Measurements from ENCODE around the gene PAPLN. TPM values are rescaled to one million over a fixed set of nuclear protein-coding genes. Genes with fewer than 3 reads are reported as not detected.

PAPLN gene
- total and polyA plus RNA-seq, 2 of the 8 experiments (the other 6 are each of a cell fraction or from before 2014, with no cell fraction given) = 14.8 to 25.6 TPM

DNA sequence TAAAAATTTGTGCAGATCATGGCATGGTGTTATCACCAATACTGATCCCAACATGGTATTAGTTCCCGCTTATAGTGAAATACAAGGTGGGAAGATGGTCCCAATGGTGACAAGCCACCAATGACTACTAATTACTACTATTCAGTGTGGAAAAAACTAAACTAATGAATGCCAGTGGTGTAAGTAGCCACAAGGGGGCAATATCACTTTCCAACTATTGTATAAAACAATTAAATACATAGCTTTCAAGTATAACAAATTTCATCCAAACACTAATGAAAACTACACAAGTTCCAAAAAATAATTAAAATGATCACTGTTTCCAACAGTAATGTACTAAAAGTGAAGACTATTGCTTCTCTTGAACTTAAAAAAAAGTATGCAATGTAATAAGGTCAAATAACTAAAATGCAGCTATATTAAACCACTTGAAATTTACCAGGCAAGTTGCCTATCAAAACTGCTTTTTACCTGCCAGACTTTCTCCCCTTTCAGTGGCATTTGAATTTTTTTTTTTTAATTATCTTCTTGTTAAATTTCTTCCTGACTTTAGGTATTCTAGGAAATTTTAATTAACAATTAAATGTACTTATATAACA lies 58.0 kb downstream of the PAPLN start (continued):
- TF ChIP-seq, protein P1, sequence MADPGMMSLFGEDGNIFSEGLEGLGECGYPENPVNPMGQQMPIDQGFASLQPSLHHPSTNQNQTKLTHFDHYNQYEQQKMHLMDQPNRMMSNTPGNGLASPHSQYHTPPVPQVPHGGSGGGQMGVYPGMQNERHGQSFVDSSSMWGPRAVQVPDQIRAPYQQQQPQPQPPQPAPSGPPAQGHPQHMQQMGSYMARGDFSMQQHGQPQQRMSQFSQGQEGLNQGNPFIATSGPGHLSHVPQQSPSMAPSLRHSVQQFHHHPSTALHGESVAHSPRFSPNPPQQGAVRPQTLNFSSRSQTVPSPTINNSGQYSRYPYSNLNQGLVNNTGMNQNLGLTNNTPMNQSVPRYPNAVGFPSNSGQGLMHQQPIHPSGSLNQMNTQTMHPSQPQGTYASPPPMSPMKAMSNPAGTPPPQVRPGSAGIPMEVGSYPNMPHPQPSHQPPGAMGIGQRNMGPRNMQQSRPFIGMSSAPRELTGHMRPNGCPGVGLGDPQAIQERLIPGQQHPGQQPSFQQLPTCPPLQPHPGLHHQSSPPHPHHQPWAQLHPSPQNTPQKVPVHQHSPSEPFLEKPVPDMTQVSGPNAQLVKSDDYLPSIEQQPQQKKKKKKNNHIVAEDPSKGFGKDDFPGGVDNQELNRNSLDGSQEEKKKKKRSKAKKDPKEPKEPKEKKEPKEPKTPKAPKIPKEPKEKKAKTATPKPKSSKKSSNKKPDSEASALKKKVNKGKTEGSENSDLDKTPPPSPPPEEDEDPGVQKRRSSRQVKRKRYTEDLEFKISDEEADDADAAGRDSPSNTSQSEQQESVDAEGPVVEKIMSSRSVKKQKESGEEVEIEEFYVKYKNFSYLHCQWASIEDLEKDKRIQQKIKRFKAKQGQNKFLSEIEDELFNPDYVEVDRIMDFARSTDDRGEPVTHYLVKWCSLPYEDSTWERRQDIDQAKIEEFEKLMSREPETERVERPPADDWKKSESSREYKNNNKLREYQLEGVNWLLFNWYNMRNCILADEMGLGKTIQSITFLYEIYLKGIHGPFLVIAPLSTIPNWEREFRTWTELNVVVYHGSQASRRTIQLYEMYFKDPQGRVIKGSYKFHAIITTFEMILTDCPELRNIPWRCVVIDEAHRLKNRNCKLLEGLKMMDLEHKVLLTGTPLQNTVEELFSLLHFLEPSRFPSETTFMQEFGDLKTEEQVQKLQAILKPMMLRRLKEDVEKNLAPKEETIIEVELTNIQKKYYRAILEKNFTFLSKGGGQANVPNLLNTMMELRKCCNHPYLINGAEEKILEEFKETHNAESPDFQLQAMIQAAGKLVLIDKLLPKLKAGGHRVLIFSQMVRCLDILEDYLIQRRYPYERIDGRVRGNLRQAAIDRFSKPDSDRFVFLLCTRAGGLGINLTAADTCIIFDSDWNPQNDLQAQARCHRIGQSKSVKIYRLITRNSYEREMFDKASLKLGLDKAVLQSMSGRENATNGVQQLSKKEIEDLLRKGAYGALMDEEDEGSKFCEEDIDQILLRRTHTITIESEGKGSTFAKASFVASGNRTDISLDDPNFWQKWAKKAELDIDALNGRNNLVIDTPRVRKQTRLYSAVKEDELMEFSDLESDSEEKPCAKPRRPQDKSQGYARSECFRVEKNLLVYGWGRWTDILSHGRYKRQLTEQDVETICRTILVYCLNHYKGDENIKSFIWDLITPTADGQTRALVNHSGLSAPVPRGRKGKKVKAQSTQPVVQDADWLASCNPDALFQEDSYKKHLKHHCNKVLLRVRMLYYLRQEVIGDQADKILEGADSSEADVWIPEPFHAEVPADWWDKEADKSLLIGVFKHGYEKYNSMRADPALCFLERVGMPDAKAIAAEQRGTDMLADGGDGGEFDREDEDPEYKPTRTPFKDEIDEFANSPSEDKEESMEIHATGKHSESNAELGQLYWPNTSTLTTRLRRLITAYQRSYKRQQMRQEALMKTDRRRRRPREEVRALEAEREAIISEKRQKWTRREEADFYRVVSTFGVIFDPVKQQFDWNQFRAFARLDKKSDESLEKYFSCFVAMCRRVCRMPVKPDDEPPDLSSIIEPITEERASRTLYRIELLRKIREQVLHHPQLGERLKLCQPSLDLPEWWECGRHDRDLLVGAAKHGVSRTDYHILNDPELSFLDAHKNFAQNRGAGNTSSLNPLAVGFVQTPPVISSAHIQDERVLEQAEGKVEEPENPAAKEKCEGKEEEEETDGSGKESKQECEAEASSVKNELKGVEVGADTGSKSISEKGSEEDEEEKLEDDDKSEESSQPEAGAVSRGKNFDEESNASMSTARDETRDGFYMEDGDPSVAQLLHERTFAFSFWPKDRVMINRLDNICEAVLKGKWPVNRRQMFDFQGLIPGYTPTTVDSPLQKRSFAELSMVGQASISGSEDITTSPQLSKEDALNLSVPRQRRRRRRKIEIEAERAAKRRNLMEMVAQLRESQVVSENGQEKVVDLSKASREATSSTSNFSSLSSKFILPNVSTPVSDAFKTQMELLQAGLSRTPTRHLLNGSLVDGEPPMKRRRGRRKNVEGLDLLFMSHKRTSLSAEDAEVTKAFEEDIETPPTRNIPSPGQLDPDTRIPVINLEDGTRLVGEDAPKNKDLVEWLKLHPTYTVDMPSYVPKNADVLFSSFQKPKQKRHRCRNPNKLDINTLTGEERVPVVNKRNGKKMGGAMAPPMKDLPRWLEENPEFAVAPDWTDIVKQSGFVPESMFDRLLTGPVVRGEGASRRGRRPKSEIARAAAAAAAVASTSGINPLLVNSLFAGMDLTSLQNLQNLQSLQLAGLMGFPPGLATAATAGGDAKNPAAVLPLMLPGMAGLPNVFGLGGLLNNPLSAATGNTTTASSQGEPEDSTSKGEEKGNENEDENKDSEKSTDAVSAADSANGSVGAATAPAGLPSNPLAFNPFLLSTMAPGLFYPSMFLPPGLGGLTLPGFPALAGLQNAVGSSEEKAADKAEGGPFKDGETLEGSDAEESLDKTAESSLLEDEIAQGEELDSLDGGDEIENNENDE (IDR thresholded peaks at IDR 0.05; ENCODE audit: insufficient replicate concordance, low read length) = peak; percentile 79
- TF ChIP-seq, protein P2, sequence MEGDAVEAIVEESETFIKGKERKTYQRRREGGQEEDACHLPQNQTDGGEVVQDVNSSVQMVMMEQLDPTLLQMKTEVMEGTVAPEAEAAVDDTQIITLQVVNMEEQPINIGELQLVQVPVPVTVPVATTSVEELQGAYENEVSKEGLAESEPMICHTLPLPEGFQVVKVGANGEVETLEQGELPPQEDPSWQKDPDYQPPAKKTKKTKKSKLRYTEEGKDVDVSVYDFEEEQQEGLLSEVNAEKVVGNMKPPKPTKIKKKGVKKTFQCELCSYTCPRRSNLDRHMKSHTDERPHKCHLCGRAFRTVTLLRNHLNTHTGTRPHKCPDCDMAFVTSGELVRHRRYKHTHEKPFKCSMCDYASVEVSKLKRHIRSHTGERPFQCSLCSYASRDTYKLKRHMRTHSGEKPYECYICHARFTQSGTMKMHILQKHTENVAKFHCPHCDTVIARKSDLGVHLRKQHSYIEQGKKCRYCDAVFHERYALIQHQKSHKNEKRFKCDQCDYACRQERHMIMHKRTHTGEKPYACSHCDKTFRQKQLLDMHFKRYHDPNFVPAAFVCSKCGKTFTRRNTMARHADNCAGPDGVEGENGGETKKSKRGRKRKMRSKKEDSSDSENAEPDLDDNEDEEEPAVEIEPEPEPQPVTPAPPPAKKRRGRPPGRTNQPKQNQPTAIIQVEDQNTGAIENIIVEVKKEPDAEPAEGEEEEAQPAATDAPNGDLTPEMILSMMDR (IDR thresholded peaks at IDR 0.05; ENCODE audit: control extremely low read depth in 1 of 3, insufficient read depth in 1 of 3, low read depth in 1 of 3, low read length in 3 of 3) = peak in 2 of 3 experiments; percentile 31 to 65; a peak in 2 of 4 replicates
- no peak for TF ChIP-seq TEAD4 (IDR thresholded peaks at IDR 0.05; ENCODE audit: low read depth, low read length)

Data from H1 (cell line).